Renal cortical epithelial cell (primary cell): ENCODE data around the gene ZIC5. TPM values are rescaled to one million over a fixed set of nuclear protein-coding genes. Genes with fewer than 3 reads are reported as not detected.

Experiments
- DNase-seq: peaks from one replicate; pipeline ENCODE4 v3.0.0-alpha.2; 2011; ENCODE audit warnings: low read depth
- total RNA-seq: library from RNA; depleted of rRNA; stranded (reverse); fragments of >200 nt; gene quantifications from 2 replicates; pipeline ENCODE4 v1.2.3, GENCODE V29; 2014

The ZIC5 gene
- total RNA-seq, 1 donor from 2014 or later, result not detected

DNA sequence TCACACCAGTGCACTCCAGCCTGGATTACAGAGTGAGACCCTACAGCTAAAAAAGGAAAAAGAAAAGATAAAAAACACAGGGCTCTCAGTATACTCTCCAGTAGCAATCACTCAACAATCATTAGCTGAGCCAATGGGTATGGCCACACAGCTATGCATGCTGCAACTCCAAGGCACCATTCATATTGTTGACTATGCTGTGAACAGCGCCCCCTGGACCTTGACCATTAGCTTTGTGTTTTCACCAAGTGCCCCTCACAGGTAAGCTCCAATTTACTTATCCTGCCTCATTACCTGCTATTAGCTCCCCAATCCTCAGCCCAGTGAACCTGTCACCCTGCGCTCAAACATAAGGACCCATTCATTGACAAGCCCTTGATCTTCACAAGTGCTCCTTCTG lies 35.8 kb downstream of the ZIC5 start:
- DNase-seq, result no peak

DNA sequence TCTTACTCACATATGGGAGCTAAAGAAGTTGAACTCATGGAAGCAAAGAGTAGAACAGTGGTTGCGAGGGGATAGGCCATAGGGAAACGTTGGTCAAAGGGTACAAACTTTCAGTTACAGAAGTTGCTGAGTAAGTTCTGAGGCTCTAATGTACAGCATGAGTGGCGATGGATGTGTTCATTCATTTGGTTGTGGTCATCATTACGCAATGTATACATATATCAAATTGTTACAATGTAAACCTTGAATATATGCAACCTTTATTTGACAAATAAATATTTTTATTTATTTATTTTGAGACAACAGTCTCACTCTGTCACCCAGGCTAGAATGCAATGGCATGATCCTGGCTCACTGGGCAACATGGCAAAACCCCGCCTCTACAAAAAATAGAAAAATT lies 38.7 kb downstream of the ZIC5 start:
- no peak for DNase-seq

DNA sequence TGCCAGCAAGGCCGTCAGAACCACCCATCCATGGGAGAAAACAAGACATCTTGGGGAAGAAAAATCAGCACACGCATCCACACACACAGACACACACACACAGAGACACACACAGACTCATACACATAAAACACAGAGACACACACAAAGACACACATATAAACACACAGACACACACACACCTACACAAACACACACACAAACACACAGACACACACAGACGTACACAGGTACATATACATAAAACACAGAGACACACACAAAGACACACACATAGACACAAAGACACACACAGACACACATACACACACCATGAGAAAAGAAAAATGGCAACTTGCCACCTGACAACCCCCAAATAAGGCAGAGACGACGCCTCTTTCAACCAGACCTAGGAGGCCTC lies 40.6 kb downstream of the ZIC5 start:
- no peak for DNase-seq

DNA sequence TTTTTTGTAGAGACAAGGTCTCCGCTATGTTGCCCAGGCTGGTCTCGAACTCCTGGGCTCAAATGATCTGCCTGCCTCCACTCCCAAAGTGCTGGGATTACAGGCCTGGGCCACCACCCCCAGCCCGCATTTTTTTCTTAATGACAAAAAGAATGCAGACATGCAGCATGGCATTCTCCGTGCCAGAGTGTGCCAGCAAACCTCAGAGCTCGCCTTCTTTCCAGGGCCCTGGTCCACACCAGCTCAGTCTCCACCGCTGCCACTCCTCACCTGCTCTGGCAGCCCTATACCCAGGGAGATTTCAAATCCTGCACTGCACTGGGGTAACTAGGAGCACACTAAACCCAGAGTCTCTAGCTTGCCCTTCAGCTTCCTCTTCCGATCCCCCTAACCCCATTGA lies 41.7 kb downstream of the ZIC5 start:
- no peak for DNase-seq

DNA sequence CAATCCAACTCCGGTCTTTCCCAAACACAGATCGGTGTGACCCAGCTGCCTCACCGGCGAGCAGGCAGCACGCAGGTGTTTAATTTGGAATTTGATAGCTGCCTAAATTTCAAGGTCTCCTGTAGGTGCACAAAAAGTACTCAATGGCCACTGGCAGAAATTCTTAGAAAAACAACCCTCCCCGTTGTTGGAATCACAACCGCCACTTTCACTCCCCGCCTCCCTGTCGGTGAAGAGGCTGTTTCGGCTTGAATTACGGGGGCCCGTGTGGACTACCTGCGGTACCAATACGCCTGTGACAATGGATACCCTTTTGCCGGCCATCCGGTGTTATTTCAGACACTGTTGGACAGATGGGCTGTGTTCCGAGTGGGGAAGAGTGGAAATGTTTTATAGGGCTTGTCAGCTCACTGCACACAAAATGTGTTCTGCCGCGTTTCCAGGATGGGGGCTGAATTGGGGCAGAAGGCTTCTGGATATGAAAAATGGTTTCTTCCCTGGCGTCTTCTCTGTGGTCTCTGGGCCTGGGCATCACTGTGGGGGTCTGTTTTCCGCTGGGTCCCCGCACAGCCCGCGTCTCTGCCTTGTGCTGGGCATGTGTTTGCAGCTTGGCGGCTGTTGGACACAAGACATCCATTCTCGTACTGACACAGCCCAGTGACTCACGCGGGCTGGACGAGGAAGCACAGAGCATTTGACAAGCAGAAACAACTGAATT lies 45.4 kb downstream of the ZIC5 start:
- peak; percentile 57 for DNase-seq

DNA sequence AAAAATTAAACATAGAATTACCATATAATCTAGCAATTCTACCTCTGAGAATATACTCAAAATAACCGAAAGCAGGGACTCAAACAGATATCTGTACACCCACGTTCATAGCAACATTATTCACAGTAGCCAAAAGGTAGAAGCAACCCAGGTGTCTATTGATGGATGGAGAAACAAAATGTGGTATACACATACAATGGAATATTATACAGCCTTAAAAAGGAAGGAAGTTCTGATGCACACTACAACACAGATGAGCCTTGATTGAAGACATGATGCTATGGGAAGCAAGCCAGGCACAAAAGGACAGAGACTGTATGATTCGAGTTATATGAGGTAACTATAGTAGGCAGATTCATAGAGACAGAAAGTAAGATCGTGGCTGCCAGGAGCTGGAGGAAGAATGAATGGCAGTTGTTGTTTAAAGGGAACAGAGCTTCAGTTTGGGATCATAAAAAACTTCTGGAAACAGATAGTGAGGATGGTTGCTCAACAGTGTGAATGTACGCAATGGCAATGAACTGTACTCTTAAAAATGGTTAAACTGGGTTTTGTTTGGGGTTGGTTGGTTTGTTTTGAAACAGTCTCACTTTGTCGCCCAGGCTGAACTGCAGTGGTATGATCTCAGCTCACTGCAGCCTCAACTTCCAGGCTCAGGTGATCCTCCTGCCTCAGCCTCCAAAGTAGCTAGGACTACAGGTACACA lies 47.5 kb downstream of the ZIC5 start:
- DNase-seq, result no peak

DNA sequence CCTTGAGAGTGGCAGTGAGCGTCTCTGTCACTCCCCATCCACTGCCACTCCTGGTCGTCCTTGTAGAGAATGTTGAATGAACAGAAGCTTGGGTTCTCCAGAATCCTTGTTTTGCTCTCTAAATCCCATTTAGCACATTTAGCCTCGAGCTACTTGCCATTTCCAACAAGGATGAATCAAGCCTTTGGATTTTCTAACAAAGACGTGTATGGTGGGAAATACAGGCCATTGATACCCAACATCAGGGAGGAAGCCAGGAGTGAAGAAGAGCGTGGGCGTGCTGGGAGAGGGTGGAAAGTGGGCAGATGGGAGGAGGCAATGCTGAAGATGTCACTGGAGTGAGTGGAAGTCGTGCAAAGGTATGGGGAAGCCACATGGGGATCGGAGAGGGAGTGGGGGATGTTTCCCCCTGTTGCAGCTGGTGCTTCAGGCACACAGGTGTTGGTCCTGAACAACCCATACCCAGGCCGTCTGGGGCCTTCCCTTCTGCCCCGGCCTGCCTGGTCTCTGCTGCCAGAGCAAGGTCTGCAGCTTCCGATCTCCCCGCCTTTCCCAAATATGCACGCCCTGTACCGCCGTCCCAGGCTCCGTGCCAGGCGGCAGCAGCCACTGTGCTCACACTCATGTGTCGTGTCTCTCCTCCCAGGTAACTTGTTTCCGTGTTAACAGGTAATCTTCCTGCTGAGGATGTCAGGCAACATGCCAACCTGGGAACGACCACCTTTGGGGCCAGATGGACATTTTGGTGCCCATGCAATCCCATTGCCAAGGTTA lies 48.7 kb downstream of the ZIC5 start:
- DNase-seq, result no peak

DNA sequence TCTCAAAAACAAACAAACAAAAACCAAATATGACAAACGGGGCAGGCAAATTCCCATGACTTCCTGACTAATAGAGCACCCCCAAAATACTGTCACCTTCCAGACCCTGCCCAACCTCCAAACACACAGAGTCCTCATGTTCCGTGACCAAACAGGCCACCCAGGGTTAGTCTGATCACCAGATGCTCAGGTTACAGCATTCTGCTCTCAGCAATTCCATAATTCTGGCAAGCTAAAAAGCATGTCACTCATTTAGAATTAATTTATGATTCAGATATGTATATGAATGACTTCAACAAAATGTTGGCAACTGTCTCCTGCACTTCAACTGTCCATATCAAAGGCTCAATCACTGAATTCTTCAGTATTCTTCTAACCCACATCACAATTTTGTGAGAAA lies 52.4 kb downstream of the ZIC5 start:
- DNase-seq, result no peak

DNA sequence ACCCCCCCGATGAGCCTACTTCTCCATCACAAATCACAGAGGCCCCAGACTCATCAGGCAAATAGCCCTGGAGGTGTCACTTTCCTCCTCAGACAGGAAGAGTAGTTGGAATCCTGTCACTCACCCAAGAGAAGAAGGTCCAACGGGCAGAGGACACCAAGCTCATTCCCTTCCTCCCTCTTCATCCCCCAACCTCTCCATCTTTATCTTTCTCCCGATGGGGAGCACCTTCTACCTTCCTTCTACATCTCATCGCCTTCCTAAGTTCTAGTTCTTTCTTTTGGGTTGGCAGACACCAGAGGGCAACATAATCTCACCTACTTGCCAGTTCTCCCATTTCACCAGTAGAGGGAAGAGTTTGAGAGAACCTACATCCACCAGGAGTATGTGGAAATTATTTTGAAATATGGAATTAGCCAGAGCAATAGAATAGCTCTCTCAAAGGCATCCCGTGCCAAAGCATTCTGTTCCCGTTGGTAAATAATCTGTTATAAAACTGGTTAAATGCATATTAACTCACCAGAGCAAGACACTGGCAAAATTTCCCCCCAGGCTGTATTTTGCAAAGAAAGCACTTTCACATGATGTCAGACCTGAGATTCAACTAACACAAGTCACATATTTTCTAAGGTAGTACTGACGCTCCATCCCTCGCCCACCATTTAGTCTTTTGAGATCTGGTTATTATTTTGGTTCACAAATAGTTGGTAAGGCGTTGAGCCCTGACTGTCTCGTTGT lies 55.0 kb downstream of the ZIC5 start:
- peak; percentile 68 for DNase-seq

DNA sequence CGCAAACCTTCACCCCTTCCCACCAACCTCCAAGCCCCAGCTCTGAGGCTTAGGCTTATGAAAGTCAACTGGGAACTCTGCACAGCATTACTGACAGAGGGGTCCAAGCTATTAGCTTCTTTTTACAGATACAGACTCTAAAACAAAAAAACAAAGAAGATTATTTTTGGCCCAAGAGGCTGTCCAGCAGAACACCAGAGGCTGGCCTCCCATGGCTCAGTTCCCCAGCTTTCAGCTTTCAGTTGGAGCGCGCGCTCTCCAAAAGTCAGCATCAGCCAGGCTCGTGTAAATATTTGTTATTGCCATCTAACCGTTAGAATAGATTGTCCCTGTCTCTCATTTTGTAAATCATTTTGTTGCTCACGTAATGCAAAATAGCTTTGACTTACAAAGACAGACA lies 58.4 kb downstream of the ZIC5 start:
- no peak for DNase-seq

Other genes with a start within 250 kb of the ZIC5 start
- not detected in 2 replicates for gene ZIC2, start 10.0 kb upstream of the ZIC5 start, total RNA-seq
- 12.5 and 72.8 TPM in 2 replicates for gene PCCA, start 117.3 kb upstream of the ZIC5 start, total RNA-seq